ENCODE data around the gene TLE2. TPM values are rescaled to one million over a fixed set of nuclear protein-coding genes. Genes with fewer than 3 reads are reported as not detected.

Gene TLE2
- total and polyA plus RNA-seq, 2 of the 4 experiments (the other 2 are of a cell fraction), result under 0.01 to 0.41 TPM

DNA sequence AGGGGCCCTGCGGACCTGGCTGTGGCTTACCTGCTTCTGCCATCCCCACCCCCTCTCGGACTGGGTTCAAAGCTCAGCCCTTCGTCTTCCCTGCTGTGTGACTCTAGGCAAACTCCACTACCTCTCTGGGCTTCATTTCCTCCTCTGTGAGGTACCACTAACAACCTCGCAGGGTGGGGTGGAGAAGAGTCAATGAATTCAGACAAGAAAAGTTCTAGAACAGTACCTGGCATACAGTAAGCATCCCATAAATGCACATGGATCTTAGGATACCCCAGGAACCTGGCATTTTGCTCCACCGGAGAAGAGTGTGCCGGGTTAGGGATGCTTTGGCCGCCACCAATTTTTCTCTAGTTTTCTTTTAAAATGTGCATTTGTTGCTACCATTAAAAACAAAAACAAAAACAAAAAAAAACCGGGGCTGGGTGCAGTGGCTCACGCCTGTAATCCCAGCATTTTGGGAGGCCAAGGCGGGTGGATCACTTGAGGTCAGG is 29.8 kb upstream of the TLE2 start:
- Histone ChIP-seq H2BK120ac (ENCODE audit: low read depth, low read length) (no peak overlapping the region), H2BK20ac (ENCODE audit: low read depth, low read length) (no peak overlapping the region), H3K14ac (replicated peaks; ENCODE audit: low read depth, low read length) (no peak overlapping the region), H3K27ac (ENCODE audit: insufficient read depth, low read length) (no peak overlapping the region), H3K18ac (ENCODE audit: low read depth, low read length) (no peak overlapping the region), H3K4ac (ENCODE audit: low read depth, low read length) (no peak overlapping the region), H4K8ac (ENCODE audit: low read depth in 2 of 2, low read length in 2 of 2) (no peak overlapping the region), H2AFZ (replicated peaks; ENCODE audit: low read length, poor library complexity) (no peak overlapping the region), H2BK15ac (ENCODE audit: low read depth, low read length) (no peak overlapping the region), H3K79me1 (ENCODE audit: low read depth in 1 of 2, low read length in 2 of 2) (peaks cover 35 to 66% of the 10 kb centered on the region in 2 experiments), H3K4me1 (ENCODE audit: control insufficient read depth, insufficient read depth, low read length) (peaks cover 31% of the 10 kb centered on the region), H3K9ac (ENCODE audit: low read depth, low read length) (no peak overlapping the region), H3K23ac (ENCODE audit: low read depth, low read length) (0 out of 2 replicates have a peak overlapping the region, but pooled peaks have one; percentile 33), H3K56ac (ENCODE audit: extremely low read depth, insufficient read depth, low read length) (no peak overlapping the region), H3K4me3 (ENCODE audit: insufficient read depth, low read depth, low read length) (no peak overlapping the region), H2BK5ac (ENCODE audit: low read depth, low read length, poor library complexity, severe bottlenecking) (no peak overlapping the region), H4K20me1 (ENCODE audit: insufficient read depth, low read length) (peaks cover 54% of the 10 kb centered on the region), H2AK5ac (ENCODE audit: low read depth, low read length) (no peak overlapping the region), H3K27me3 (ENCODE audit: control insufficient read depth, insufficient read depth, low read length) (no peaks in the 10 kb centered on the region), H3K4me2 (ENCODE audit: low read depth, low read length) (no peak overlapping the region), H3K9me1 (ENCODE audit: insufficient read depth, low read length) (peaks cover 7% of the 10 kb centered on the region), H4K91ac (ENCODE audit: insufficient read depth, low read depth, low read length) (no peak overlapping the region), H4K5ac (ENCODE audit: low read depth, low read length) (no peak overlapping the region), H3K36me3 (ENCODE audit: control insufficient read depth, insufficient read depth, low read length) (peaks cover 55% of the 10 kb centered on the region), H2AK9ac (replicated peaks; ENCODE audit: low read depth, low read length, poor library complexity) (no peak overlapping the region), H3K9me3 (ENCODE audit: control insufficient read depth, insufficient read depth, low read length) (no peaks in the 10 kb centered on the region)
- intact Hi-C loops (cut with micrococcal nuclease) (no loop called here), in situ Hi-C loops (cut with MboI; ENCODE audit: low sequenced_read_pairs) (no loop called here), dilution Hi-C loops (cut with HindIII; ENCODE audit: low sequenced_read_pairs, unreplicated experiment) (no loop called here)
- ATAC-seq (ENCODE audit: low read depth), result no peak
- CTCF ChIA-PET, result no interaction called here
- 91% methylated on average over 6 of the region's 10 CpGs; no CpG with 5 or more reads in 1 of the 2 experiments for WGBS, 2 experiments (ENCODE audit: extremely low coverage in 2 of 2, insufficient read length in 1 of 2)
- TF ChIP-seq RCOR1 (IDR thresholded peaks at IDR 0.05; ENCODE audit: insufficient replicate concordance, low read length) (no peak), NFE2L2 (IDR thresholded peaks at IDR 0.05; ENCODE audit: low read depth, low read length) (no peak), FOS (IDR thresholded peaks at IDR 0.05; ENCODE audit: low read depth, low read length) (no peak), RAD21 (IDR thresholded peaks at IDR 0.05; ENCODE audit: low read length) (no peak), RFX5 (IDR thresholded peaks at IDR 0.05; ENCODE audit: low read depth, low read length) (no peak)
- POLR2A ChIA-PET (ENCODE audit: unreplicated experiment), result no interaction called here
- no peak for DNase-seq
- no TSS peak for BruUV-seq (replicated peaks)
